Hepatocyte (in vitro differentiated cells): ENCODE measurements around the gene ZMYM2. TPM values are rescaled to one million over a fixed set of nuclear protein-coding genes. Genes with fewer than 3 reads are reported as not detected.

Experiments used
- DNase-seq: peaks from one replicate; pipeline ENCODE4 v3.0.0-alpha.2; 2016; ENCODE audit warnings: low spot score
- H2AFZ ChIP-seq: fragments of 200-600 bp; sonication (generic); 2 replicates; pipeline ENCODE4 v1.6.0; 2016; ENCODE audit warnings: antibody characterized with exemption, mild to moderate bottlenecking
- H3K27ac ChIP-seq: fragments of 200-600 bp; sonication (generic); 2 replicates; pipeline ENCODE4 v1.5.1; 2016; ENCODE audit warnings: mild to moderate bottlenecking
- H3K27me3 ChIP-seq: fragments of 200-600 bp; sonication (generic); 2 replicates; pipeline ENCODE4 v1.6.1; 2016
- H3K36me3 ChIP-seq: fragments of 200-600 bp; sonication (generic); replicated peaks from 2 replicates; pipeline ENCODE4 v1.5.1; 2016; ENCODE audit warnings: low read depth; ENCODE audit not compliant: insufficient read depth
- H3K4me1 ChIP-seq: fragments of 200-600 bp; sonication (generic); 2 replicates; pipeline ENCODE4 v1.5.1; 2016; ENCODE audit warnings: mild to moderate bottlenecking, moderate library complexity; ENCODE audit not compliant: insufficient read depth
- H3K4me2 ChIP-seq: fragments of 200-600 bp; sonication (generic); 2 replicates; pipeline ENCODE4 v1.6.0; 2016
- H3K4me3 ChIP-seq: fragments of 200-600 bp; sonication (generic); 2 replicates; pipeline ENCODE4 v1.5.1; 2016; ENCODE audit warnings: mild to moderate bottlenecking
- H3K79me2 ChIP-seq: fragments of 200-600 bp; sonication (generic); 2 replicates; pipeline ENCODE4 v1.6.0; 2017; ENCODE audit warnings: mild to moderate bottlenecking
- H3K9me2 ChIP-seq: fragments of 200-600 bp; sonication (generic); replicated peaks from 2 replicates; pipeline ENCODE4 v1.6.0; 2017; ENCODE audit warnings: mild to moderate bottlenecking; ENCODE audit not compliant: insufficient read depth
- H3K9me3 ChIP-seq: fragments of 200-600 bp; sonication (generic); 2 replicates; pipeline ENCODE4 v1.5.1; 2016; ENCODE audit warnings: low read depth, mild to moderate bottlenecking
- H4K20me1 ChIP-seq: fragments of 200-600 bp; sonication (generic); 2 replicates; pipeline ENCODE4 v1.6.0; 2016; ENCODE audit warnings: mild to moderate bottlenecking; ENCODE audit not compliant: insufficient read depth, poor library complexity, severe bottlenecking
- EZH2 ChIP-seq: fragments of 200-600 bp; sonication (generic); IDR thresholded peaks from 2 replicates; pipeline ENCODE4 v1.6.1; 2016; ENCODE audit warnings: antibody characterized with exemption, mild to moderate bottlenecking, borderline replicate concordance
- EZH2phosphoT487 ChIP-seq: fragments of 200-600 bp; sonication (generic); IDR thresholded peaks from one replicate; pipeline ENCODE4 v1.6.1; 2018; ENCODE audit warnings: antibody characterized with exemption, mild to moderate bottlenecking, low read depth, moderate library complexity; ENCODE audit not compliant: unreplicated experiment, severe bottlenecking
- WGBS: methylation state at CpG from one replicate; pipeline ENCODE4 v1.1.6; 2016; ENCODE audit warnings: low lambda C conversion rate; ENCODE audit errors: missing lambda C conversion rate; 5-methylcytosine and 5-hydroxymethylcytosine counted together
- polyA plus RNA-seq: library from polyadenylated mRNA; unstranded; fragments of >200 nt; fragmentation: Nextera tagmentation; extraction: Ambion mirVana; gene quantifications from 2 replicates; pipeline ENCODE4 v1.2.1, GENCODE V29; 2016
- total RNA-seq: library from RNA; depleted of rRNA; stranded (reverse); fragments of >200 nt; gene quantifications from 2 replicates; pipeline ENCODE4 v1.2.3, GENCODE V29; 2014
- TF ChIP-seq, protein P1 (sequence below): fragments of 200-600 bp; sonication (generic); IDR thresholded peaks from 2 replicates; pipeline ENCODE4 v1.5.1; 2016; ENCODE audit warnings: antibody characterized with exemption, mild to moderate bottlenecking; ENCODE audit not compliant: poor library complexity

ZMYM2 gene
- total and polyA plus RNA-seq, 2 experiments from 2014 or later, result 25.2 to 91.1 TPM

DNA sequence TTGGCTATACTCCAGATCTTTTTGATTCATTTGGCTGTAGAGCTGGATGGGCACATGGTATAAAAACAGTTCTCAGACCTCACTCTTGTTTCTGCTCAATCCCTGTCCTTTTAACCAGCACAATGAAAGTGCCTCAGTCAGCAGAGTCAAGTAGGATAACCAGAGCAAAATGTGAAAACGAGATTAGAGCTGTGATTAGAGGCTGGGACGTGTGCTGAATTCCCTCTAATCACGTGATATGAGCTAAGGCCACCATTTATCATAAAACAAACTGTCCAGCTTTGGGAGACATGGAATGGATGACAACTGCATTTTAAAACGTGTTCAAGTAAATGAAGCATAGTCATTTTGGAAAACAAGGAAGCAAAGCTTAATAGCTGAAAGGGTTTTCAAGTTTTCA is 148.2 kb downstream of the ZMYM2 start:
- no peak overlapping the region for H3K27ac ChIP-seq
- no peaks in the 10 kb centered on the region for H3K4me1 ChIP-seq
- H3K36me3 ChIP-seq, result no peaks in the 10 kb centered on the region
- no peak overlapping the region for H3K4me3 ChIP-seq
- 7% methylated on average over 4 of the region's 4 CpGs for WGBS
- H3K9me3 ChIP-seq, result no peaks in the 10 kb centered on the region
- no peak overlapping the region for H2AFZ ChIP-seq
- H4K20me1 ChIP-seq, result no peaks in the 10 kb centered on the region
- H3K27me3 ChIP-seq, result peaks cover 6% of the 10 kb centered on the region
- H3K79me2 ChIP-seq, result no peaks in the 10 kb centered on the region
- no peak overlapping the region for H3K4me2 ChIP-seq
- no peak for TF ChIP-seq EZH2phosphoT487
- H3K9me2 ChIP-seq, result no peaks in the 10 kb centered on the region
- DNase-seq, result no peak

DNA sequence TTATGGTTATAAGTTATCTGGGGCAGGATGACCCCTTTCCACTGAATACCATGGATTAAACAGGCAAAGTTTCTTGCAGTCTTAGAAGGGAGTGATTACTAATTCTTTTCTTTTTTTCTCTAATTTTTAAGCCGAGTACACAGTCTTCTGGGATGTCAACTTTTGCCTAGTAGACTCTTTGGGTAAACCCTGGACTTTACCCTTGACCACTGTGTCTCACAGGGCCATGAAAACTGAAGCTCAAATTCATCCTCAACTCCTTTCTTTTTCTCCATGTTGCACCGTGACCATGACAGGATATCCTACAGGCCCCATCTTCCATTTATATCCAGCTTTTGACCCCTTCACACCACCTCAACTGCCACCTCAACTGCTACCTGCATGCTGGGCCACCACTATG is 150.5 kb downstream of the ZMYM2 start:
- H3K9me3 ChIP-seq, result no peaks in the 10 kb centered on the region
- no peaks in the 10 kb centered on the region for H4K20me1 ChIP-seq
- no peak overlapping the region for H2AFZ ChIP-seq
- H3K9me2 ChIP-seq, result no peaks in the 10 kb centered on the region
- no peak overlapping the region for H3K4me2 ChIP-seq
- TF ChIP-seq, protein P1, sequence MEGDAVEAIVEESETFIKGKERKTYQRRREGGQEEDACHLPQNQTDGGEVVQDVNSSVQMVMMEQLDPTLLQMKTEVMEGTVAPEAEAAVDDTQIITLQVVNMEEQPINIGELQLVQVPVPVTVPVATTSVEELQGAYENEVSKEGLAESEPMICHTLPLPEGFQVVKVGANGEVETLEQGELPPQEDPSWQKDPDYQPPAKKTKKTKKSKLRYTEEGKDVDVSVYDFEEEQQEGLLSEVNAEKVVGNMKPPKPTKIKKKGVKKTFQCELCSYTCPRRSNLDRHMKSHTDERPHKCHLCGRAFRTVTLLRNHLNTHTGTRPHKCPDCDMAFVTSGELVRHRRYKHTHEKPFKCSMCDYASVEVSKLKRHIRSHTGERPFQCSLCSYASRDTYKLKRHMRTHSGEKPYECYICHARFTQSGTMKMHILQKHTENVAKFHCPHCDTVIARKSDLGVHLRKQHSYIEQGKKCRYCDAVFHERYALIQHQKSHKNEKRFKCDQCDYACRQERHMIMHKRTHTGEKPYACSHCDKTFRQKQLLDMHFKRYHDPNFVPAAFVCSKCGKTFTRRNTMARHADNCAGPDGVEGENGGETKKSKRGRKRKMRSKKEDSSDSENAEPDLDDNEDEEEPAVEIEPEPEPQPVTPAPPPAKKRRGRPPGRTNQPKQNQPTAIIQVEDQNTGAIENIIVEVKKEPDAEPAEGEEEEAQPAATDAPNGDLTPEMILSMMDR, result no peak
- no peak for TF ChIP-seq EZH2phosphoT487
- no peak for TF ChIP-seq EZH2
- no peak overlapping the region for H3K27ac ChIP-seq
- no peaks in the 10 kb centered on the region for H3K79me2 ChIP-seq
- no peaks in the 10 kb centered on the region for H3K36me3 ChIP-seq
- no peaks in the 10 kb centered on the region for H3K27me3 ChIP-seq
- whole genome bisulfite sequencing, result 79% methylated on average over 2 of the region's 2 CpGs
- DNase-seq, result no peak
- no peak overlapping the region for H3K4me3 ChIP-seq
- no peaks in the 10 kb centered on the region for H3K4me1 ChIP-seq

DNA sequence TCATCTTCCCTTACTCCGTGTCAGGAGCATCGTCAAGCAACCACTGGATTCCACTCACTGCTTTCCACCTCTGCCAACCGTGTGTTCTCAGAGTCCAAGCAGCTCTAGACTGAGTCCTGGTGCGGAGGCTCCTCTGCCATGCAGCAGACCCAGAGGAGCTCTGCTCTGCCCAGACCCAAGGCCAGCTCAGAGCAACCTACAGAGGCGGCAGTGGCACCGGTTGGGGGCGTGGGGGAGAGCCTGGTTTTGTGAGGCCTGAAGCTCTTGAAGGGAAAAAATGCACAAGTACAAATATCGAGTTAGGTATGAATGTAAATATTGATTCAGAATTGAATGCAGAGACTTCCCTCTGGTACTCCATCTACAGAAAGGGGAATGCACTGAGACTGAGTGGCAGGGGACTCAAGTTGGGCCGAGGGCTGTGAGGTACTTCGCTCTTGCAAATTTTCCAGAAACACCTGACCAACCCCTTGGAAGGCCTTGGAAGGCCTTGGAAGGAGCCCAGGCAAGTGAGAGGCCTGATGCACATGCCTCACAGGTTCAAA is 155.6 kb downstream of the ZMYM2 start:
- Histone ChIP-seq H3K27ac (no peak overlapping the region), H3K36me3 (no peaks in the 10 kb centered on the region), H3K4me2 (no peak overlapping the region), H3K4me3 (no peak overlapping the region), H4K20me1 (no peaks in the 10 kb centered on the region), H2AFZ (no peak overlapping the region), H3K27me3 (no peaks in the 10 kb centered on the region), H3K79me2 (no peaks in the 10 kb centered on the region), H3K9me2 (no peaks in the 10 kb centered on the region), H3K9me3 (no peaks in the 10 kb centered on the region), H3K4me1 (no peaks in the 10 kb centered on the region)
- TF ChIP-seq EZH2 (no peak), EZH2phosphoT487 (no peak)
- TF ChIP-seq, protein P1, result no peak
- WGBS, result 93% methylated on average over 10 of the region's 10 CpGs
- no peak for DNase-seq

DNA sequence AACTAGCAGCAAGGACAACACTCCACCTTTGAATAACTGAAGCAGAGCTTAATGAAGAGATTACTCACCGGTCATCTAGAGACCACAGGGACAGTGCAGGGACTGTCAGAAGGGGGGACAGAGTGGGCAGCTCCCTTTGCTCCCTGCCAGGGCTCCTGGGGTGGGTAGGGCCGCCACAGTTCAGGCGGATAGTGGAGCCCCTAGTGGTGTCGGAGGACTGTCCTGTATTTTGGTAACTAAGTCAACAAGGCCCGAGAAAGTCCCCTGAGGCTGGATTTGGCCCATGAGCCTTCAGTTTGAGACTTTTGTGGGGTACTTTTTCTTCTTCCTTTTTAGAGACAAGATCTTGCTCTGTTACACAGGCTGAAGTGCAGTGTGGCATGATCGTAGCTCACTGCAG is 157.7 kb downstream of the ZMYM2 start:
- Histone ChIP-seq H3K79me2 (no peaks in the 10 kb centered on the region), H3K4me2 (no peak overlapping the region), H3K9me2 (no peaks in the 10 kb centered on the region), H2AFZ (no peak overlapping the region), H3K36me3 (no peaks in the 10 kb centered on the region), H3K27ac (no peak overlapping the region), H3K4me1 (peaks cover 7% of the 10 kb centered on the region), H3K9me3 (no peaks in the 10 kb centered on the region), H3K4me3 (no peak overlapping the region), H3K27me3 (no peaks in the 10 kb centered on the region), H4K20me1 (no peaks in the 10 kb centered on the region)
- WGBS, result 94% methylated on average over 6 of the region's 6 CpGs
- TF ChIP-seq EZH2 (no peak), EZH2phosphoT487 (no peak)
- TF ChIP-seq, protein P1, result no peak
- no peak for DNase-seq
